Keratinocyte (primary cell): ENCODE measurements around the gene TWNK. TPM values are rescaled to one million over a fixed set of nuclear protein-coding genes. Genes with fewer than 3 reads are reported as not detected.
"Not testable (repeated sequence)": the region's sequence is repeated elsewhere in the genome, so short reads cannot be mapped to it uniquely, and the experiment has no call there.

Experiments
- DNase-seq: peaks from one replicate; pipeline ENCODE4 v3.0.0-alpha.2; 2011; ENCODE audit warnings: low read depth, missing footprints, low spot score
- FAIRE-seq: peaks from 2 replicates; lab custom pipeline; 2011; peaks lifted over from hg19 to GRCh38; lab: Jason Lieb, UNC
- H2AFZ ChIP-seq: 2 replicates; pipeline ENCODE4 v1.6.0; 2012; ENCODE audit warnings: low read length, control low read depth, inconsistent platforms; ENCODE audit not compliant: control insufficient read depth
- H3K27ac ChIP-seq: 2 replicates; pipeline ENCODE4 v1.5.1; 2011; ENCODE audit warnings: low read length; ENCODE audit not compliant: control insufficient read depth, insufficient read depth
- H3K27me3 ChIP-seq: 3 replicates; pipeline ENCODE4 v1.6.0; 2011; ENCODE audit warnings: low read length; ENCODE audit not compliant: control insufficient read depth, insufficient read depth; ENCODE audit errors: extremely low read depth
- H3K36me3 ChIP-seq, 2 experiments: 2 replicates in 1 of 2; 3 replicates in 1 of 2; pipeline ENCODE4 v1.5.1; 2011; ENCODE audit warnings: low read length in 2 of 2, mild to moderate bottlenecking in 1 of 2; ENCODE audit not compliant: control insufficient read depth in 2 of 2, insufficient read depth in 2 of 2; ENCODE audit errors: extremely low read depth in 1 of 2
- H3K4me1 ChIP-seq: 3 replicates; pipeline ENCODE4 v1.5.1; 2011; ENCODE audit warnings: low read length; ENCODE audit not compliant: control insufficient read depth, insufficient read depth; ENCODE audit errors: extremely low read depth
- H3K4me2 ChIP-seq: 3 replicates; pipeline ENCODE4 v1.6.0; 2011; ENCODE audit warnings: low read depth, low read length; ENCODE audit not compliant: control insufficient read depth, insufficient read depth; ENCODE audit errors: extremely low read depth
- H3K4me3 ChIP-seq, 3 experiments: fragments of 200-600 bp in 1 of 3; sonication (generic) in 1 of 3; 2 replicates in 2 of 3; 3 replicates in 1 of 3; pipeline ENCODE4 v1.5.1; 2011 to 2016; ENCODE audit warnings: low read length in 3 of 3, mild to moderate bottlenecking in 3 of 3, control low read depth in 2 of 3, inconsistent platforms in 1 of 3, low read depth in 1 of 3, mixed read lengths in 1 of 3, mixed run types in 1 of 3, moderate library complexity in 1 of 3; ENCODE audit not compliant: control insufficient read depth in 2 of 3, insufficient read depth in 2 of 3; ENCODE audit errors: extremely low read depth in 1 of 3
- H3K79me2 ChIP-seq: 2 replicates; pipeline ENCODE4 v1.6.0; 2012; ENCODE audit warnings: low read length; ENCODE audit not compliant: control insufficient read depth, insufficient read depth
- H3K9ac ChIP-seq: 3 replicates; pipeline ENCODE4 v1.6.0; 2011; ENCODE audit warnings: low read length; ENCODE audit not compliant: control insufficient read depth, insufficient read depth; ENCODE audit errors: extremely low read depth
- H3K9me1 ChIP-seq: 3 replicates; pipeline ENCODE4 v1.6.0; 2011; ENCODE audit warnings: low read length; ENCODE audit not compliant: control insufficient read depth, insufficient read depth; ENCODE audit errors: extremely low read depth
- H3K9me3 ChIP-seq: 2 replicates; pipeline ENCODE4 v1.5.1; 2012; ENCODE audit warnings: low read depth, low read length; ENCODE audit not compliant: control insufficient read depth
- H4K20me1 ChIP-seq: 3 replicates; pipeline ENCODE4 v1.6.0; 2011; ENCODE audit warnings: low read length; ENCODE audit not compliant: control insufficient read depth, insufficient read depth; ENCODE audit errors: extremely low read depth
- CTCF ChIP-seq, 3 experiments: IDR thresholded peaks in 1 of 3; conservative IDR thresholded peaks in 1 of 3; optimal IDR thresholded peaks in 1 of 3; 2 replicates in 2 of 3; 3 replicates in 1 of 3; pipeline versions ENCODE3 to v1.5.1; 2011; ENCODE audit warnings: low read length in 3 of 3, mild to moderate bottlenecking in 3 of 3, moderate library complexity in 2 of 3, control low read depth in 1 of 3, inconsistent platforms in 1 of 3; ENCODE audit not compliant: insufficient read depth in 2 of 3; ENCODE audit errors: extremely low read depth in 1 of 3
- EZH2 ChIP-seq: IDR thresholded peaks from one replicate; pipeline ENCODE4 v1.6.1; 2012; ENCODE audit warnings: inconsistent platforms, mild to moderate bottlenecking, low read length, moderate library complexity
- dilution Hi-C: fragments of 300-500 bp; cut with MboI; formaldehyde crosslinking; loops from one replicate; pipeline ENCODE4 v1.7.0; 2020; ENCODE audit warnings: low sequenced_read_pairs; ENCODE audit not compliant: extremely low pct_ligation_motif_present
- polyA plus RNA-seq, 5 experiments: library from polyadenylated mRNA; depleted of rRNA in 3 of 5; stranded (reverse) in 3 of 5; stranded (forward) in 1 of 5; unstranded in 1 of 5; fragments of >200 nt; gene quantifications; 1 replicate in 1 of 5; 2 replicates in 3 of 5; 3 replicates in 1 of 5; pipeline versions ENCODE4 v1.2.1 to v1.2.3, GENCODE V29; 2011 to 2012; ENCODE audit warnings: missing spikeins in 2 of 5, low read depth in 1 of 5, low replicate concordance in 1 of 5

TWNK gene
- polyA plus RNA-seq, 1 donor (not counting 4 experiments of a cell fraction or from before 2014, with no cell fraction given) = 12.9 TPM

DNA sequence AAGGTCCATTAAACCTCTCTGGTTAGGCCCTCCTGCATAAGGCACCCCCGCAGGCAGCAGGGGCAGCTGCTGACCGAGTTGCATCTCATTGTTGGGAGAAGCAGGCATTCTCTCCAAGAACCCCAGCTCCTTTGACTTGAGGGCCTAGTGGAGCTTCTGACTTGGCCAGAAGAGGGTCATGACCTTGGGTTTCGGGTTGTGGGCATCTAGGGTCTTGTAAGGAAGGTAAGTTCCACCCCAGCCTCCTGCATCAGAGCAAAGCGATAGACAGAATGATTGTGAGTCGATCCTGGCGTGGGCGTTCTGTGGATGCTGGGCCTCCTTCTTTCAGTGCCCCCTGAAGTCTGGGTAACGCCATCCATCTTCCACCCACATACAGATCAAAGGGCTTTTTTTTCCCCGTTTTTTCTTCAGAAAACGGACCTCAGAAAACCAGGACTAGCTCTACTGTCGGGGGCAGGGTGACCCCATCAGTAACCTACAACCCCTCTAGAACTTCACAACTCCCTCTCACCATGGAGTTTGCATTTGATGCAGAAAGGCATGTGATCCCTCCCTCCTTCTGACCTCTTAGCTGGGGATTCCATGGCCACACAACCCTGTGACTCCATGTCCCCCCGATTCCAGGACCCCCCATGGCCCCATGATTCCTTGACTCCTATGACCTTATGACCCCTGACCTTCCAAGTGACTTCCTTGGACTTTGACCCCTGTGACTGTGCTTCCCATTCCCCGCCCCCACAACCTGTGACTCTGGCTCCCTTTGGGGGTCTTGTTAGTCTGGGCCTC is 15.0 kb upstream of the TWNK start:
- no peak for FAIRE-seq
- H3K27ac ChIP-seq = no peak overlapping the region
- no peak overlapping the region for H3K9ac ChIP-seq
- H3K9me3 ChIP-seq = no peaks in the 10 kb centered on the region
- H3K4me3 ChIP-seq = no peak overlapping the region
- peaks cover 2% of the 10 kb centered on the region for H3K9me1 ChIP-seq
- TF ChIP-seq CTCF (optimal IDR thresholded peaks at IDR 0.05 in 1 of 3, IDR thresholded peaks at IDR 0.05 in 1 of 3, conservative IDR thresholded peaks at IDR 0.05 in 1 of 3; ENCODE audit: extremely low read depth in 1 of 3, insufficient read depth in 2 of 3, low read length in 3 of 3) (no peak), EZH2 (no peak)
- no peaks in the 10 kb centered on the region for H3K36me3 ChIP-seq
- H4K20me1 ChIP-seq = no peaks in the 10 kb centered on the region
- dilution Hi-C loops = no loop called here
- no peak overlapping the region for H2AFZ ChIP-seq
- H3K27me3 ChIP-seq = no peaks in the 10 kb centered on the region
- no peaks in the 10 kb centered on the region for H3K4me1 ChIP-seq
- DNase-seq = no peak
- no peak overlapping the region for H3K4me2 ChIP-seq
- no peaks in the 10 kb centered on the region for H3K79me2 ChIP-seq

DNA sequence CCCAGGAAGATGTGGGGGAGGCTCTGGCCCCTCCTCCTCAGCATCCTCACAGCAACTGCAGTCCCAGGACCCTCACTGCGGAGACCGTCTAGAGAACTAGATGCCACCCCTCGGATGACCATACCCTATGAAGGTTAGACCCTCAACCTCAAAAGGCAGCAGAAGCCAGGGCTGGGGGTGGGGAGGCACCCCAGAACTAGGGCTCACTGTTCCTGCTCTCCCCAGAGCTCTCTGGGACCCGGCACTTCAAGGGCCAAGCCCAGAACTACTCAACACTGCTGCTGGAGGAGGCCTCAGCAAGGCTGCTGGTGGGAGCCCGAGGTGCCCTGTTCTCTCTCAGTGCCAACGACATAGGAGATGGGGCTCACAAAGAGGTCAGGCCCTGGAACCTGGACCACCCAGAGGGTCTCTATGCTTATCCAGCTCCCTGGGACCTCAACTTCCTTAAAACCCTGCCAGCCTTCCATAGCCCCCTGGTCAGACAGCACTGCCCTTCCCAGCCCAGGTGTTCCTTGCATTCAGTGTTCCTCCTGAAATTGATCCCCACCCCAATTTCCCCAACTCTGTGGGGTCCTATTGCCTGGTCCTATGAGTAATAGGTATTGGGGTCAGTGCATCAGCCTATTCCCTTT is 14.3 kb upstream of the TWNK start:
- Histone ChIP-seq H3K4me2 (no peak overlapping the region), H3K9ac (no peak overlapping the region), H3K27me3 (no peaks in the 10 kb centered on the region), H4K20me1 (no peaks in the 10 kb centered on the region), H3K36me3 (no peaks in the 10 kb centered on the region), H2AFZ (no peak overlapping the region), H3K4me1 (no peaks in the 10 kb centered on the region), H3K9me1 (peaks cover 2% of the 10 kb centered on the region), H3K27ac (no peak overlapping the region), H3K79me2 (no peaks in the 10 kb centered on the region), H3K9me3 (no peaks in the 10 kb centered on the region), H3K4me3 (no peak overlapping the region)
- FAIRE-seq = no peak
- DNase-seq = no peak
- TF ChIP-seq CTCF (optimal IDR thresholded peaks at IDR 0.05 in 1 of 3, IDR thresholded peaks at IDR 0.05 in 1 of 3, conservative IDR thresholded peaks at IDR 0.05 in 1 of 3; ENCODE audit: extremely low read depth in 1 of 3, insufficient read depth in 2 of 3, low read length in 3 of 3) = no peak
- no peak for TF ChIP-seq EZH2
- dilution Hi-C loops = no loop called here

- H3K4me1 ChIP-seq, H3K79me2 ChIP-seq, H2AFZ ChIP-seq, DNase-seq, H3K4me3 ChIP-seq, H4K20me1 ChIP-seq, H3K4me2 ChIP-seq, H3K36me3 ChIP-seq, H3K27ac ChIP-seq, H3K9me1 ChIP-seq, H3K9ac ChIP-seq, H3K27me3 ChIP-seq, FAIRE-seq, H3K9me3 ChIP-seq, dilution Hi-C loops: not testable (repeated sequence)
Observed at GRCh38 chr10:100975397-100975796, 11.9 kb upstream of the TWNK start.
